Measurements from ENCODE around the gene MOB4.

Gene MOB4

GRCh38 chr2:197514754-197515153 lies 1.1 kb upstream of the MOB4 start:
- peak; percentile 29 for DNase-seq (ENCODE audit: low read depth)
- no peak for TF ChIP-seq CTCF (IDR thresholded peaks at IDR 0.05; ENCODE audit: insufficient read depth, low read depth, low read length, missing control alignments)
- peak overlapping the region; percentile 90 for H3K4me3 ChIP-seq (ENCODE audit: low read depth, low read length)

GRCh38 chr2:197515315-197515738 lies 539 bp upstream of the MOB4 start:
- DNase-seq (ENCODE audit: low read depth), result peak; percentile 60
- TF ChIP-seq CTCF (IDR thresholded peaks at IDR 0.05; ENCODE audit: insufficient read depth, low read depth, low read length, missing control alignments), result no peak
- H3K4me3 ChIP-seq (ENCODE audit: low read depth, low read length), result peak overlapping the region; percentile 90

- DNase-seq (ENCODE audit: low read depth), result peak; percentile 50
- peak overlapping the region; percentile 90 for H3K4me3 ChIP-seq (ENCODE audit: low read depth, low read length)
- TF ChIP-seq CTCF (IDR thresholded peaks at IDR 0.05; ENCODE audit: insufficient read depth, low read depth, low read length, missing control alignments), result no peak
These were observed 511 bp downstream of the MOB4 start for GRCh38 chr2:197516393-197516761.

GRCh38 chr2:197517150-197517549 lies 1.3 kb downstream of the MOB4 start:
- peak overlapping the region; percentile 90 for H3K4me3 ChIP-seq (ENCODE audit: low read depth, low read length)
- TF ChIP-seq CTCF (IDR thresholded peaks at IDR 0.05; ENCODE audit: insufficient read depth, low read depth, low read length, missing control alignments), result no peak
- no peak for DNase-seq (ENCODE audit: low read depth)

- DNase-seq (ENCODE audit: low read depth), result no peak
- no peak for TF ChIP-seq CTCF (IDR thresholded peaks at IDR 0.05; ENCODE audit: insufficient read depth, low read depth, low read length, missing control alignments)
- no peak overlapping the region for H3K4me3 ChIP-seq (ENCODE audit: low read depth, low read length)
These were observed 22.5 kb downstream of the MOB4 start for GRCh38 chr2:197538412-197538811.

- no peak overlapping the region for H3K4me3 ChIP-seq (ENCODE audit: low read depth, low read length)
- no peak for DNase-seq (ENCODE audit: low read depth)
- no peak for TF ChIP-seq CTCF (IDR thresholded peaks at IDR 0.05; ENCODE audit: insufficient read depth, low read depth, low read length, missing control alignments)
These were observed 23.9 kb downstream of the MOB4 start for GRCh38 chr2:197539734-197540133.

GRCh38 chr2:197543206-197543605 lies 27.3 kb downstream of the MOB4 start:
- TF ChIP-seq CTCF (IDR thresholded peaks at IDR 0.05; ENCODE audit: insufficient read depth, low read depth, low read length, missing control alignments), result no peak
- DNase-seq (ENCODE audit: low read depth), result no peak
- H3K4me3 ChIP-seq (ENCODE audit: low read depth, low read length), result no peak overlapping the region

Data from GM12865 (cell line).